Measurements from ENCODE around the gene FAM72A. TPM values are rescaled to one million over a fixed set of nuclear protein-coding genes. Genes with fewer than 3 reads are reported as not detected.
"Not testable (repeated sequence)": the region's sequence is repeated elsewhere in the genome, so short reads cannot be mapped to it uniquely, and the experiment has no call there.

Gene FAM72A
- total RNA-seq, 1 donor from 2014 or later, result 35.5 TPM

DNA sequence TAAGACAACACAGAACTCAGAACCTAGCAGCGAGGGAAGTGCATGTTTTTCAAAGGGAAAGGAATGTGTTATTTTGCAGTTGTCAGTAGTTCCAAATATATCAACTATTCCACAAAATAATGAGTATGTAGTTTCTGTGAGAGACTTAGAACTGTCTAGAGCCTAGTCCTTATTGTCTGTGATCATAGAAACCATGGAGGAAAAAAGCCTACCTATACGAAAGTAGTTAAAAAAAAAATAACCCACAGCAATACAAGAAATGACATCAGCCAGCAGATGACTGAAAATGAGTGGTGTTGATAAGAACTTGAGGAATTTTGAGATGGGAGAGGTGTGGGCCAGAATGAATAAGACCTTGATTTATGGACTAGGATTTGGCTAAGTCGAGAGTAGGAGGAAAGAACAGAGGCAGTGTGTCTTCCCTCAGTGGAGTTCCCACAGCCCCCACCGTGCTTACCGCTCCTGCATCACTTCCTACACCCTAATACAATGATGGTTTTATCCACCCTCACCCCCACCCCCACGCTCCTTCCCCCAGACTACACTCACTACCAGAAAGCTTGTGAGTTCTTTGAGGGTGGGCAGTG lies 21.6 kb upstream of the FAM72A start:
- Mint-ChIP-seq H3K4me3 (peak overlapping the region; percentile 58), H3K27ac (peak overlapping the region; percentile 80)
- H3K4me1 Mint-ChIP-seq; H3K27me3 Mint-ChIP-seq; intact Hi-C loops (cut with micrococcal nuclease); H3K36me3 Mint-ChIP-seq (ENCODE audit: low read depth); H3K9me3 Mint-ChIP-seq; DNase-seq: not testable (repeated sequence)

DNA sequence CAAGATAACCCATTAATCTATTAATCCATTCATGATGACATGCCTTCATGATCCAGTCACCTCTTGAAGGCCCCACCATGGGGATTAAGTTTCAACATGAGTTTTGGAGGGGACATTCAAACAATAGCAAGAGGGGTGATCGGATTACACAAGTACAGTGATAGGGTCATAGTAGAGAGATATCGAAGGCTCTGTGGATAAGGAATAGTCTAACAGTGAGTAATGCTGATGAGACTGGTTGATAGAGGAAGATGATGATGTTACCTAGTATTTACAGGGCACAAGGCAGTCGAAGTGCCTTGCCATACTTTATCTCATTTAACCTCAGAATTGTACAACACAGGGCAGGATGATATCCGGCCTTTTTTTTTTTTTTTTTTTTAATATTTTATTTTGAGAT lies 18.9 kb upstream of the FAM72A start:
- intact Hi-C loops (cut with micrococcal nuclease); H3K27me3 Mint-ChIP-seq; H3K4me3 Mint-ChIP-seq; H3K36me3 Mint-ChIP-seq (ENCODE audit: low read depth); H3K27ac Mint-ChIP-seq; DNase-seq; H3K9me3 Mint-ChIP-seq; H3K4me1 Mint-ChIP-seq: not testable (repeated sequence)

DNA sequence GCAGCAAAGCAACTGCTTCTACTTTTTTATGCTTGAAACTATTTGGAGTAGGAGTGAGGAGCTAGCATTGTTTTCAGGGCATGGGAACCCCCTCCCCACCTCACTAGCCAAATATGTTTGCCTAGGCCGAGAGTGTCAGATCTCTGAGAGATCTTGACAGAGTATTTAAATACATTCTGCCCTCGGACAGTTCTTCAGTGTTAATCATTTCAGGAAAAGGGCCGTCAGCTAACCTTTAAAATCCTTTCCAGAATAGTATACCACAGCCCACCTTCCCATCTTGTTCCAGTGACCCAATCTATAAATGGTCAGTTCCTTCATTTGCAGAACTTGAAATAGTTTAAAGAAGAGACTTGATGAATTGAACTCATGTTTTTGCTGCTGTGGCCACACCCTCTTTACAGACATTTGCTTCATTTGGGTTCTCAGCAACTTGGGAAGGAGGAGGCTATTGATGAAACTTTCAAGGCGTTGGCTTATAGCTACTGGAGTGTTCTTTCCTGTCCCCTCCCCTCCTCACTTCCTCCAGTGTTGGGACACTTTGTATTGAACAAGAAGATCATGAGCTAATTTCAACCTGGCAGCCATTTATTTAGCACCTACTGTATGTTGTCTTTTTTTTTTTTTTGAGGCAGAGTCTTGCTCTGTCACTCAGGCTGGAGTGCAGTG lies 17.8 kb upstream of the FAM72A start:
- H3K9me3 Mint-ChIP-seq; intact Hi-C loops (cut with micrococcal nuclease); H3K27ac Mint-ChIP-seq; DNase-seq; H3K4me3 Mint-ChIP-seq; H3K36me3 Mint-ChIP-seq (ENCODE audit: low read depth); H3K27me3 Mint-ChIP-seq; H3K4me1 Mint-ChIP-seq: not testable (repeated sequence)

DNA sequence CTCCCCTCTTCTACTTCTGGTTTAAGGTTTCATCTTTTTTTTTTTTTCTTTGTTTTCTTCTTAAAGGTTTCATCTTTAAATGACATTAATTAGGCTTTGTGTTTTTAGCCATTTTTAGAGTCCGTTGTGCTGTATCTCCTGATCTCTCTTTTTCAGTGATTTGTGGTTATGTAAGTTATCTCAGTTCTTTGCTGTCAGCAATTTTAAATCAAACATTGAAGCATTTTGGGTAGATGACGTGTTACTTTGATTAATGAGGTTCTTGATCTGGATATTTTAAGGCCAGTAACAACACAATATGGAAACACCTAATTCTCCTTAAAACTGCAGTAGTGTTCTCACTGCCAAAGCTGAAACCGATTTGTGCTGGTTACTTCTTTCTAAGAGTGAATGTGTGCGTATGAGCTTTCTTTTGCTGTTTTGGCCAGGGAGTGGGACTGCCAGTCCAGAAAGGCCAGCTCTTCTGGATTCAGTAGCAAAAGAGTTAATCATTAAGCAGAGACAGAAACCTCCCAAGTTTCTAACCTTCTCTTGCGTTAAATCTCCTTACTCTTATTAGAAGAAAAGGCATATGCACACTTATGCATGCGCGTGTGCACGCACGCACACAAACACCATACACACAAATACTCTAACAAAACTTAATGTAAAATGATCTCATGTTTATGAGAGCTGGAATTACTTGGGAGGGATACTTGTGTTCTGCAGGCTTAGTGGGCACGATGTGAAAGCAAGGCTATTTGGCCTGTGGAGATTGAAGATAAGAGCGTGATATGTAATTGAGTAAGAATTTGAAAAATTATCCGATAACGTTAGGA lies 17.1 kb upstream of the FAM72A start:
- DNase-seq; H3K4me1 Mint-ChIP-seq; H3K36me3 Mint-ChIP-seq (ENCODE audit: low read depth); H3K27me3 Mint-ChIP-seq; H3K27ac Mint-ChIP-seq; intact Hi-C loops (cut with micrococcal nuclease); H3K4me3 Mint-ChIP-seq; H3K9me3 Mint-ChIP-seq: not testable (repeated sequence)

DNA sequence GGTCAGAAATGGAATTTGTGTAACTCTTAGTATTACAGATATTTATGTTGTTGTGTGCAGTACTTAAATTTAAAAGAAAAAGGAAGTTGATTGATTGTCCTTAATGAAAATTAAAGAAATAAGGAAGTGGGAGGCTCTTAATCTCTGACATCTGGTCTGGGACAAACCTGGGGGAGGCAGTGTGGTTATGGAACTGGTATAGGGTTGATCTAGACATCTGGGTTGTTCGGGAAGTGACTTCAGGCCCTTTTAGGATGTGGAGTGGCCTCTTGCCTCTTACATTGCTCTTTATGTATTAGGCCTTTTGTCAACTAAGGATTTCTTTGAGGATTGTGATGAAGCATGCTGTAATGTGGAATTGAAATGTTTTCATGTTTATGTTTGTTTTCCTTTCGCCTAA lies 16.1 kb upstream of the FAM72A start:
- H3K4me1 Mint-ChIP-seq, result not testable (repeated sequence)

DNA sequence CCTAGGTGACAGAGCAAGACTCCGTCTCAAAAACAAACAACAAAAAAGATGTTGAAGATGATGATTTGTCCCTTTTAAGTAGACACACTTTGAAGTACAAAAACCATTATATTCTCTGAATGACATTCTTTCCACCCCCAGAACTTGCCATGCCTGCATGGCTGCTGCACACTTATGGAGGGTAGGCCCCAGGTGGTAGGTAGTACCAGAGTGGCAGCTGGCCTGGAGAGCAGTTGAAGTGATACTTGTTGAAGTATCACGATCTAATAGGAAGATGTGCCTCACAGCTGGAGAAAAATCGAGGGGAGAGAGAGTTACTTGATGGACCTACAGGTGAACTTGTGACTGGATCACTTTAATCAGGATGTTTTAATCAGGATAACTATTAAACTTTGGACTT lies 15.6 kb upstream of the FAM72A start:
- DNase-seq; H3K36me3 Mint-ChIP-seq (ENCODE audit: low read depth); H3K4me3 Mint-ChIP-seq; H3K9me3 Mint-ChIP-seq; intact Hi-C loops (cut with micrococcal nuclease); H3K4me1 Mint-ChIP-seq; H3K27ac Mint-ChIP-seq; H3K27me3 Mint-ChIP-seq: not testable (repeated sequence)

More for the DNA sequence above, 16.1 kb upstream of the FAM72A start:
- H3K27me3 Mint-ChIP-seq; DNase-seq; H3K4me3 Mint-ChIP-seq; H3K9me3 Mint-ChIP-seq; H3K36me3 Mint-ChIP-seq (ENCODE audit: low read depth); intact Hi-C loops (cut with micrococcal nuclease); H3K27ac Mint-ChIP-seq: not testable (repeated sequence)

DNA sequence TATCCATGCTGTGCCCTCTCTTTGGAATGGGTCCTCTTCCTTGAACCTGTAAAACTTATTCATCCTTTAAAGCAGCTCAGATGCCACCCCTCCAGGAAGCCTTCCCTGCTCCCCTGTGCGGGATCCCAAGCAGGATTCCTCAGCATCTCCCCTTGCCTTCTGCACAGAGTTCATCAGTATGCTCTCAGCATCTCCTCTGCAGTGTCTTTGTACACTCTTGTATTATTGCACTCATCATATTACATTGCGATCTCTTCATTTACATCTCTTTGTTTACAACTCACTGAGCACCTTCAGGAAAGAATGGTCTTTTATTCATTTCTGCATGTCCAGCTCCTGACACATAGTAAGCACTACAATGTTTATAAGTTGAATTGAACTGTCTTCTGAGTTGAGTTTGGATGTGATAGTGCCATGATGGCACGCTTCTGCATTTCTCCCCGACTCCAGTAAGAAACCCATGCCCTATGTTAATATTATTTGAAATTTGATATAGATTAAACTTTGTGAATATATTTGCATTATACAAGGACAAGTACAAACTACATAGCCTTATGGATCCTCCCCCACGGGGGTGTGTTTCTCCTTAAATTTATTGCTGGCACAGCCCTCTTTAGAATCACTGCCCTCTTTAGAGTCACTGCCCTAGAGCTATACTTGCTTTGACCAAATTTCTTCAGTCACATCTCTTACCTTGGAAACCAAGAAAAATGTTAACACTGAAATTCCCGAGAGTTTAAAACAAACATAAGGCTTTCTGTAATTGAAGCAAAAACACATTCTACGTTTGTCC lies 13.2 kb upstream of the FAM72A start:
- H3K36me3 Mint-ChIP-seq (ENCODE audit: low read depth); H3K27ac Mint-ChIP-seq; H3K9me3 Mint-ChIP-seq; H3K27me3 Mint-ChIP-seq; intact Hi-C loops (cut with micrococcal nuclease); DNase-seq; H3K4me3 Mint-ChIP-seq; H3K4me1 Mint-ChIP-seq: not testable (repeated sequence)

DNA sequence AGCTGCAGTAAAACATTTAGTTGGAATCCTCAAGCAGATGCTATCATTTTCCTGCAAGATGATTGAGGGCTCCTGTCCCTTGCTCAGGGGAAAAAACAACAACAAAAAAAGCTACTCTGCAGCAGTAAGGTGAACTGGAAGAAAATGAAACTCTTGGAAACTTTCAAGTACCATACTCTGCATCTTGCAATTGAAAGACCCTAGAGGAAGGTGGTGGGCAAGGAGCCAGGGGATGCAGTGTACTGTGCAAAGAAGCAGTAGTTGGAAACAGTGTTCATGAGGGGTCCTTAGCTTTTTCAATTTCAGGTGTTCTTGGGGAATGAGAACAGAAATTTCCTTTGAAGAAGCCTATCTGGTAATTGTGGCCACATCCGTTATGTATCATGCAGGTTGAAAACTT lies 8.2 kb upstream of the FAM72A start:
- intact Hi-C loops (cut with micrococcal nuclease); H3K27me3 Mint-ChIP-seq; H3K36me3 Mint-ChIP-seq (ENCODE audit: low read depth); H3K4me1 Mint-ChIP-seq; H3K4me3 Mint-ChIP-seq; H3K9me3 Mint-ChIP-seq; DNase-seq; H3K27ac Mint-ChIP-seq: not testable (repeated sequence)

DNA sequence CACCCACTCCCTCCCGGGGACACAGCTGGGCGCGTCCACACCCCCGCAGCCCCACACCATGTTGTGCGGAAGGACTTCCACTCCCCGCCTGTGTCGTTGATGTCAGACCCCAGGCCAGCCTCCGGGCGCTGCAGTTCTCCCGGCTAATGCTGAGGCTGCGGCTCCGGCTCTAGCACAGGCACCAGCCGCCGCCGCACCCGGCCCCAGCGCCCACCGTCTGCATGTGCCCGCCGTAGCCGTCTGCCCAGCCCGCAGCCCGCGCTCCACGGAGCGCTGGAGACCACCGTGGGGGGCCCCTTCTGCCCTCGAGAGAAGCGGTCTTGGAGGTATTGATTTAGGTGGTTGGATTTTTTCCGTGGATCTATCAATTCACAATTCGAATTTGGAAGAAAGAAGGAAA lies 2.9 kb upstream of the FAM72A start:
- H3K9me3 Mint-ChIP-seq; H3K27ac Mint-ChIP-seq; H3K36me3 Mint-ChIP-seq (ENCODE audit: low read depth); H3K4me3 Mint-ChIP-seq; H3K27me3 Mint-ChIP-seq; intact Hi-C loops (cut with micrococcal nuclease); H3K4me1 Mint-ChIP-seq: not testable (repeated sequence)
- DNase-seq, result peak; percentile 58

DNA sequence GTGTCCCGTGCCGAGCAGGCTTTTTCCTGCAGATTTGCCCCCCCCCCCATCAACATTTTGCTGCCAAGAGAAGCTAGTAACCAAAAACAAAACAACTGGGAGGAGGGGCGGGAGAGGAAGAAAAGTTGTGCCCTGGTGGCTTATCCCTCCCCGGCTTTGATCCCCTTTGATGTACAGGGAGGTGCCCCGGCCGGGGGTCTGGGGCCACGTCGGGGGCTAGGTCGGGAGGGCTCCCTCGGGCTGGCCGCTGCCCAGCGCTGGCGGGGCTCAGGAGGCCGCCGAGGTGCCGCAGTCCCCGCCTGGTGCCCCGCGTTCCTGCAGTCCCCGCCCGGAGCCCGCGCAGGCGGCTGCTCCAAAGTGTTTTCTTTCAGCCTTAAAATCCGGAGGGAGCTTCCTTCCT lies 2.2 kb upstream of the FAM72A start:
- H3K4me1 Mint-ChIP-seq; H3K27me3 Mint-ChIP-seq; H3K36me3 Mint-ChIP-seq (ENCODE audit: low read depth); intact Hi-C loops (cut with micrococcal nuclease); H3K9me3 Mint-ChIP-seq: not testable (repeated sequence)
- Mint-ChIP-seq H3K27ac (peak overlapping the region; percentile 89), H3K4me3 (peak overlapping the region; percentile 91)
- peak; percentile 69 for DNase-seq

DNA sequence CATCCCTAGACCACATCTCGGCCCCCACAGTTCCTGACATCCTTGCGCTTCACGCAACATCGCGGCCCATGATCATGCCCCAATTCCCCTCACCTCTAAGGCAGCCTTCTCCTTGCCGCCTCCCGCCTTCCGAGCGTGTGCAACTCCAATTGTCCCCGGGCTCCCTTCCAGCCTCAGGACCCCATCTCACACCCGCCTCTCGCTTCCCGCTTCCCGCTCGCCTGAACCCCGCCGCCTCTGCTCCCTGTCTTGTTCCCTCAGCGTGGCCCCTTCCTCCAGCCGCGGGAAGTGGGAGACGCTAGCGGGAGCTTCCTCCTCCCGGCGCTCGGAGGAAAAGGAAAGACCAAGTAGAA lies 1.5 kb upstream of the FAM72A start:
- H3K27ac Mint-ChIP-seq; H3K27me3 Mint-ChIP-seq; H3K36me3 Mint-ChIP-seq (ENCODE audit: low read depth); H3K4me1 Mint-ChIP-seq; intact Hi-C loops (cut with micrococcal nuclease); H3K9me3 Mint-ChIP-seq: not testable (repeated sequence)
- H3K4me3 Mint-ChIP-seq, result peak overlapping the region; percentile 74
- DNase-seq, result peak; percentile 61

DNA sequence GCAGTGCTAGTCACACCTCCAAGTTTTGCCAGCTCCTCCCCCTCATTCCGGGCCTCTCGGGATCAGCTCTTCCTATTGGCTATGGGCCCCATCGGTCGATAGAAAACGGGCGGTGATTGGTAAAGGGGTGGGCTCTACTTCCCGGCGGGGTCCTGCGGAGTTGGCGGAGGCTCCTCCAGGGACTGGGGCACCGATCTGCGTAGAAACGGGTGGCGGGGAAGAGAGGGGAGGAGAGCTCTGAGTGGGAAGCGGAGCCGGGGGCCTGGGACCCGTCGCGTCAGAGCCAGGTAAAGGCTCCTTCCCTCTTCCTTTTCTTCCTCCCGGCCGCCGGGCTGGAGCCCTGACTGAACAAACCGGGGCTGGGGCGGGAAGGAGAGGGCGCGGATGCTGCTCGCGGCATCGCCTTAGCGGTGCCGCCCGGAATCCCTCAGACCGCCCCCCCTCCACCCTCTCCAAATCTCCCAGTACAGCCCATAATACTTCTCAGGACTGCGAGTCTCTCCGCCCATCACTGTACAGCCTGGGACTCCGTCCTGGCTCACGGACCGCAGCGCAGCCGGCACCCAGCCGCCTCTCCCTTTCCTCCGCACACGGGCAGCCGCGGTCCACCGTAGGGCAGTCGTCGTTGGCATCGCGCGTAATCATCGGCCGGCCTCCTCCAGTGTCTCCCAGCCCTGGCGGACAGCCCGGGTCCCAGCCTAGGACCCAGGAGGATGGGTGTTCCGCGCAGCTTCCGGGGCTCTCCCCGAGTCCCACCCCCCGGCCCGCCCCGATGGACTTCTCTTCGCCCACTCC lies 922 bp upstream of the FAM72A start, which contains the start of gene SRGAP2:
Gene SRGAP2, plus strand, starts transcription at position 178 of the 795 bp plus-strand sequence. CDS start 2,430 bp downstream, outside the sequence.
- DNase-seq, result peak; percentile 90
- H3K27me3 Mint-ChIP-seq; H3K4me1 Mint-ChIP-seq; H3K9me3 Mint-ChIP-seq; intact Hi-C loops (cut with micrococcal nuclease); H3K36me3 Mint-ChIP-seq (ENCODE audit: low read depth): not testable (repeated sequence)
- Mint-ChIP-seq H3K4me3 (peak within 1 kb of the TSS; percentile 83), H3K27ac (peak within 1 kb of the TSS; percentile 82)

DNA sequence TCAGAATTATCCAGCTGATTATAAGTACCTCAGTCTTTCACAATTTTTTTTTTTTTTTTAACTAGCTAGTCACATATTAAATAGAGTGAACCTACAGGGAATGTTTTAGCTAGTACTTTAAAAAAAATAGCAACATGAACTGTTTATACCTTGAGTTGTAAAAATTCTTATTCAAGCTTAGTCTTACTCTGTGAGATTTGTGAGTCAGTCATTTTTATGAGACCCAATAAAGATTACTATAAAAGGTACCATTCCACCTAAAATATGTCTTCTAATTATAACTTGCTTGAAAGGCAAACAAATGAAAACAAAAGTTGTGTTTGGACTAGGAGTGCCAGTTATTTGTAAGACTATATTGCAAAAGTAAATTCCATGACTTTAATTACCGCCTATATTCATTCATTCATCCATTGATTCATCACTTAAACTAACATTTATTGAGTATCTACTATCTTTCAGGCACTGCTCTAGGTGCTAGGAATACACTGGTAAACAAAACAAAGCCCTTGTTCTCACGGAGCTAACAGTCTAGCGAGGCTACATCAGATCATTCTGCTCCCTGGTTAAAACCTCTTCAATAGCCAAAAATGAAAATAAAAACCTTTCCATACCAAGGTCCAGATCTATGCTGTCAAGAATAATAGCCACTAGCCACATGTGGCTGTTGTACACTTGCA lies 5.8 kb downstream of the FAM72A start:
- intact Hi-C loops (cut with micrococcal nuclease); H3K27ac Mint-ChIP-seq; H3K9me3 Mint-ChIP-seq; H3K4me1 Mint-ChIP-seq; H3K4me3 Mint-ChIP-seq; H3K36me3 Mint-ChIP-seq (ENCODE audit: low read depth); H3K27me3 Mint-ChIP-seq: not testable (repeated sequence)
- DNase-seq, result peak; percentile 28
